ENCODE results near the gene TMEM117.

DNA sequence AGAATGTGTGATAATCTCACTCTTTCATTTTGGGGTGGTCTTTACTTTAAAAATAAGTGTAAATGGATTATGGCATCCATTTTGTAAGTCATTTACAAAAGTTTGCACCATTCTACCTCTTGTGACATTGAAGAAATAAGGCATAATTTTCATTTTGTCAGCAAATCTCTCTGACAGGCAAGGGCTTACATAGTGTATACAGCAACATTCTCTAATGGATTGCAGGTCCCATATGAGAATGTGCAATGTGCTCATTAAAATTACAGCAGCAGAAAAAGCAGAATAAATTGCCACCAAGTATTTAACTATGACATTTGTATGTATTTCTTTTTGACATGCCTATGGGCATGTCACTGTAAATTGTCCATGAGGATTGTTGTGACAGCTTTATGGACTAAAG, 223.6 kb downstream of the TMEM117 start:
- TF ChIP-seq, protein P1, sequence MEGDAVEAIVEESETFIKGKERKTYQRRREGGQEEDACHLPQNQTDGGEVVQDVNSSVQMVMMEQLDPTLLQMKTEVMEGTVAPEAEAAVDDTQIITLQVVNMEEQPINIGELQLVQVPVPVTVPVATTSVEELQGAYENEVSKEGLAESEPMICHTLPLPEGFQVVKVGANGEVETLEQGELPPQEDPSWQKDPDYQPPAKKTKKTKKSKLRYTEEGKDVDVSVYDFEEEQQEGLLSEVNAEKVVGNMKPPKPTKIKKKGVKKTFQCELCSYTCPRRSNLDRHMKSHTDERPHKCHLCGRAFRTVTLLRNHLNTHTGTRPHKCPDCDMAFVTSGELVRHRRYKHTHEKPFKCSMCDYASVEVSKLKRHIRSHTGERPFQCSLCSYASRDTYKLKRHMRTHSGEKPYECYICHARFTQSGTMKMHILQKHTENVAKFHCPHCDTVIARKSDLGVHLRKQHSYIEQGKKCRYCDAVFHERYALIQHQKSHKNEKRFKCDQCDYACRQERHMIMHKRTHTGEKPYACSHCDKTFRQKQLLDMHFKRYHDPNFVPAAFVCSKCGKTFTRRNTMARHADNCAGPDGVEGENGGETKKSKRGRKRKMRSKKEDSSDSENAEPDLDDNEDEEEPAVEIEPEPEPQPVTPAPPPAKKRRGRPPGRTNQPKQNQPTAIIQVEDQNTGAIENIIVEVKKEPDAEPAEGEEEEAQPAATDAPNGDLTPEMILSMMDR (IDR thresholded peaks at IDR 0.05; ENCODE audit: low read depth, low read length) = no peak
- no peak for TF ChIP-seq POLR2A (IDR thresholded peaks at IDR 0.05; ENCODE audit: extremely low read depth, insufficient read length)
- no peak for TF ChIP-seq MYC (IDR thresholded peaks at IDR 0.05; ENCODE audit: low read depth, low read length)

Measured in NB4 (cell line).